PFSK-1 (cell line): Measurements from ENCODE around the gene SLC24A3.

ENCODE experiments used
- FOXP2 ChIP-seq: optimal IDR thresholded peaks from 2 replicates; pipeline ENCODE3; 2011; ENCODE audit warnings: borderline replicate concordance, control low read depth, inconsistent platforms; ENCODE audit not compliant: insufficient read depth; ENCODE audit errors: extremely low read length, extremely low read depth
- POLR2AphosphoS5 ChIP-seq: IDR thresholded peaks from 2 replicates; pipeline ENCODE4 v1.6.1; 2012; ENCODE audit warnings: low read depth, mild to moderate bottlenecking, control low read depth, low read length, moderate library complexity
- SIN3A ChIP-seq: IDR thresholded peaks from 2 replicates; pipeline ENCODE4 v1.6.1; 2012; ENCODE audit warnings: mild to moderate bottlenecking, low read length, moderate library complexity, borderline replicate concordance; ENCODE audit not compliant: insufficient read depth
- TAF1 ChIP-seq: IDR thresholded peaks from 2 replicates; pipeline ENCODE4 v1.6.1; 2012; ENCODE audit warnings: low read length, control low read depth, borderline replicate concordance; ENCODE audit not compliant: insufficient read depth
- TF ChIP-seq, protein P1 (sequence below), 2 experiments: IDR thresholded peaks; 2 replicates each; pipeline versions ENCODE4 v1.6.1 to v1.8.0; 2011 to 2012; ENCODE audit warnings: low read depth in 2 of 2, low read length in 2 of 2, control low read depth in 1 of 2, inconsistent platforms in 1 of 2, mild to moderate bottlenecking in 1 of 2, moderate library complexity in 1 of 2; ENCODE audit not compliant: insufficient read depth in 1 of 2

The SLC24A3 gene

GRCh38 chr20:19730706-19731105 is 518.3 kb downstream of the SLC24A3 start:
- TF ChIP-seq FOXP2 (no peak), SIN3A (no peak), POLR2AphosphoS5 (no peak), TAF1 (no peak)
- TF ChIP-seq, protein P1, sequence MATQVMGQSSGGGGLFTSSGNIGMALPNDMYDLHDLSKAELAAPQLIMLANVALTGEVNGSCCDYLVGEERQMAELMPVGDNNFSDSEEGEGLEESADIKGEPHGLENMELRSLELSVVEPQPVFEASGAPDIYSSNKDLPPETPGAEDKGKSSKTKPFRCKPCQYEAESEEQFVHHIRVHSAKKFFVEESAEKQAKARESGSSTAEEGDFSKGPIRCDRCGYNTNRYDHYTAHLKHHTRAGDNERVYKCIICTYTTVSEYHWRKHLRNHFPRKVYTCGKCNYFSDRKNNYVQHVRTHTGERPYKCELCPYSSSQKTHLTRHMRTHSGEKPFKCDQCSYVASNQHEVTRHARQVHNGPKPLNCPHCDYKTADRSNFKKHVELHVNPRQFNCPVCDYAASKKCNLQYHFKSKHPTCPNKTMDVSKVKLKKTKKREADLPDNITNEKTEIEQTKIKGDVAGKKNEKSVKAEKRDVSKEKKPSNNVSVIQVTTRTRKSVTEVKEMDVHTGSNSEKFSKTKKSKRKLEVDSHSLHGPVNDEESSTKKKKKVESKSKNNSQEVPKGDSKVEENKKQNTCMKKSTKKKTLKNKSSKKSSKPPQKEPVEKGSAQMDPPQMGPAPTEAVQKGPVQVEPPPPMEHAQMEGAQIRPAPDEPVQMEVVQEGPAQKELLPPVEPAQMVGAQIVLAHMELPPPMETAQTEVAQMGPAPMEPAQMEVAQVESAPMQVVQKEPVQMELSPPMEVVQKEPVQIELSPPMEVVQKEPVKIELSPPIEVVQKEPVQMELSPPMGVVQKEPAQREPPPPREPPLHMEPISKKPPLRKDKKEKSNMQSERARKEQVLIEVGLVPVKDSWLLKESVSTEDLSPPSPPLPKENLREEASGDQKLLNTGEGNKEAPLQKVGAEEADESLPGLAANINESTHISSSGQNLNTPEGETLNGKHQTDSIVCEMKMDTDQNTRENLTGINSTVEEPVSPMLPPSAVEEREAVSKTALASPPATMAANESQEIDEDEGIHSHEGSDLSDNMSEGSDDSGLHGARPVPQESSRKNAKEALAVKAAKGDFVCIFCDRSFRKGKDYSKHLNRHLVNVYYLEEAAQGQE (IDR thresholded peaks at IDR 0.05; ENCODE audit: insufficient read depth in 1 of 2, low read depth in 2 of 2, low read length in 2 of 2): no peak

DNA sequence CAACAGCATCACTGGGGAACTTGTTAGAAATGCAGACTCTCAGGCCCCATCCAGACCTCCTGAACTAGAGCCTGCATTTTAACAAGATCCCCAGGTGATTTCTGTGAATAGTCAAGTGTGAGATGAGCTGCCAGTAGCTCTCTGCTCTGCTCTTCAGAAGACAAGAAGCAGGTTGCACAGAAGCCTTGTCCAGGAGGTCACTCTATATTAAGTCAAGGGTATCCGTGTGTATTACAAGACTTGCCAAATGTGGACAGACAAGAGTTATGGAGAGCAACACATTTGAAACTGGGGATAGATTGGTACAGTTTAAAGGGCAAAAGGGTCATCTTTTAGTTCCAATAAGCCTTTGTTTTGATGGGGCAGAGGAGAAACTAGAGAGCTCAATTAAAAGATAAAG is 522.4 kb downstream of the SLC24A3 start:
- TF ChIP-seq SIN3A: no peak
- TF ChIP-seq, protein P1 (IDR thresholded peaks at IDR 0.05; ENCODE audit: insufficient read depth in 1 of 2, low read depth in 2 of 2, low read length in 2 of 2): no peak
- no peak for TF ChIP-seq POLR2AphosphoS5
- no peak for TF ChIP-seq FOXP2
- TF ChIP-seq TAF1: no peak

- TF ChIP-seq, protein P1 (IDR thresholded peaks at IDR 0.05; ENCODE audit: insufficient read depth in 1 of 2, low read depth in 2 of 2, low read length in 2 of 2): peak in 1 of 2 experiments; percentile 49; a peak in 1 of 4 replicates
- TF ChIP-seq FOXP2 (peak; percentile 64), POLR2AphosphoS5 (0 out of 2 replicates have a peak, but pooled peaks have one; percentile 16), TAF1 (no peak), SIN3A (no peak)
Observed at GRCh38 chr20:19735446-19735845, 523.0 kb downstream of the SLC24A3 start.

DNA sequence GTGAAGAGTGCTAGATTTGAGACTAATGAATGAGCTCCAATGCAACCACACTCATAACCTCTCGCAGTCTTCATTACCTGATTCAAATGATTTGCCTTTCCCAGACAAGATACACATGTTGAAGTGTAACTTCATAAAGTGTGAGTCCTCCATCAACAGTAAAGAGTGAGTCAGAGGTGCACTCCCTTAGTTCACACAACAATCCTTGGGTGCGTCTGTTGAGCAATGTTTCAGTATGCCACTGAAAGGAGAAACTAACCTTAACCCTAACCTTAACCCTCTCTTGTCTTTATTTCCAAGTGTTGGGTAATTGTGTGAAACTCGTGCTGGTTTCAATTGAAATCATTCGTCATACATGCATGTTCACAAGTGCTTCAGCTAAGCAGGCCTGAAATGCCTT is 524.6 kb downstream of the SLC24A3 start:
- TF ChIP-seq, protein P1 (IDR thresholded peaks at IDR 0.05; ENCODE audit: insufficient read depth in 1 of 2, low read depth in 2 of 2, low read length in 2 of 2): no peak

DNA sequence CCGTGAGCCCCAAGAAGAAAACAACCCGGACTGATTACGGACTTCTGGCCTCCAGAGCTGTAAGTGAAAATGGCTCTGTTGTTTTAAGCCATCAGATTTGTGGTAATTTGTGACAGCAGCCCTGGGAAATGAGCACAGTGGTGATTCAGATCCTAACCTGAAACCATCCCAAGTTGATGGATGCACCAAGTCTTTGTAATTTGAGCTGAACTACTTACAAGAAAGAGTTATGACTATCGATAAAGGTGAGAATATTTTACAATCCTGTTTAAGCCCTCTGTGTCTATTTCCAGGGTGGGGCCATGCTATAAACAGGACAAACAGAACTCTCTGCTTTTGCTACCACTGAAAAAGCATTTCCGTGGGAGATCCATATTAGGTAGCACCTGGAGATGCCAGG is 526.5 kb downstream of the SLC24A3 start:
- TF ChIP-seq POLR2AphosphoS5: no peak
- no peak for TF ChIP-seq TAF1
- TF ChIP-seq, protein P1 (IDR thresholded peaks at IDR 0.05; ENCODE audit: insufficient read depth in 1 of 2, low read depth in 2 of 2, low read length in 2 of 2): no peak
- TF ChIP-seq SIN3A: no peak
- TF ChIP-seq FOXP2: no peak
